HepG2 (cell line): Measurements from ENCODE around the gene MLLT1. TPM values are rescaled to one million over a fixed set of nuclear protein-coding genes. Genes with fewer than 3 reads are reported as not detected.

ENCODE experiments used
- CHD2 ChIP-seq: IDR thresholded peaks from 2 replicates; pipeline ENCODE4 v1.6.1; 2011; ENCODE audit warnings: low read depth, low read length, improper control_type of control experiment
- EED ChIP-seq: sonication (generic); formaldehyde crosslinking; IDR thresholded peaks from 2 replicates; pipeline ENCODE4 v1.5.0; 2020; ENCODE audit warnings: mild to moderate bottlenecking, missing genetic modification reagents
- GABPB1 ChIP-seq: IDR thresholded peaks from 2 replicates; pipeline ENCODE4 v1.6.1; 2016; ENCODE audit warnings: mild to moderate bottlenecking, missing genetic modification reagents, moderate library complexity, missing compliant biosample characterization
- GFI1 ChIP-seq: sonication (generic); formaldehyde crosslinking; IDR thresholded peaks from 2 replicates; pipeline ENCODE4 v1.5.0; 2020; ENCODE audit warnings: missing genetic modification reagents, mild to moderate bottlenecking, borderline replicate concordance
- HNRNPUL1 ChIP-seq: fragments of 200-400 bp; formaldehyde crosslinking; IDR thresholded peaks from 2 replicates; pipeline ENCODE4 v1.6.1; 2017; ENCODE audit warnings: low read depth, mild to moderate bottlenecking, low read length, moderate library complexity
- HOXA5 ChIP-seq: sonication (generic); formaldehyde crosslinking; IDR thresholded peaks from 2 replicates; pipeline ENCODE4 v1.4.0; 2020; ENCODE audit warnings: missing genetic modification reagents
- JARID2 ChIP-seq: sonication (generic); formaldehyde crosslinking; IDR thresholded peaks from 2 replicates; pipeline ENCODE4 v1.8.1; 2023; ENCODE audit warnings: missing genetic modification reagents, inconsistent platforms; ENCODE audit not compliant: insufficient replicate concordance
- KAT8 ChIP-seq: IDR thresholded peaks from 2 replicates; pipeline ENCODE4 v1.6.1; 2016; ENCODE audit warnings: missing genetic modification reagents, missing compliant biosample characterization
- KMT2A ChIP-seq: sonication (generic); formaldehyde crosslinking; IDR thresholded peaks from 2 replicates; pipeline ENCODE4 v1.4.0; 2020; ENCODE audit warnings: missing genetic modification reagents
- MBD4 ChIP-seq: IDR thresholded peaks from 2 replicates; pipeline ENCODE4 v1.6.1; 2012; ENCODE audit warnings: low read length, inconsistent platforms, borderline replicate concordance
- TBL1XR1 ChIP-seq: fragments of 150-350 bp; IDR thresholded peaks from 2 replicates; pipeline ENCODE4 v1.6.1; 2014; ENCODE audit warnings: borderline replicate concordance, low read length; ENCODE audit not compliant: partially characterized antibody
- TGIF2 ChIP-seq: IDR thresholded peaks from 2 replicates; pipeline ENCODE4 v1.6.1; 2016; ENCODE audit warnings: control low read depth, missing compliant biosample characterization
- ZFP36 ChIP-seq: fragments of 150-350 bp; IDR thresholded peaks from 2 replicates; pipeline ENCODE4 v1.6.1; 2018; ENCODE audit warnings: borderline replicate concordance, low read length, low read depth; ENCODE audit not compliant: partially characterized antibody
- ZKSCAN1 ChIP-seq: fragments of 150-350 bp; IDR thresholded peaks from 2 replicates; pipeline ENCODE4 v1.6.1; 2014; ENCODE audit warnings: low read length
- ZNF143 ChIP-seq: sonication (generic); formaldehyde crosslinking; IDR thresholded peaks from 2 replicates; pipeline ENCODE4 v1.4.0; 2020; ENCODE audit warnings: missing genetic modification reagents
- ZNF205 ChIP-seq: IDR thresholded peaks from 2 replicates; pipeline ENCODE4 v1.6.1; 2018; ENCODE audit warnings: missing biosample characterization, missing genetic modification reagents
- ZNF432 ChIP-seq: sonication (generic); formaldehyde crosslinking; IDR thresholded peaks from 2 replicates; pipeline ENCODE4 v1.5.0; 2020; ENCODE audit warnings: missing genetic modification reagents, mild to moderate bottlenecking, borderline replicate concordance
- ZNF577 ChIP-seq: sonication (generic); formaldehyde crosslinking; IDR thresholded peaks from 2 replicates; pipeline ENCODE4 v1.4.0; 2020; ENCODE audit warnings: mild to moderate bottlenecking, low read depth, missing genetic modification reagents, borderline replicate concordance
- ZNF782 ChIP-seq: sonication (generic); formaldehyde crosslinking; IDR thresholded peaks from 2 replicates; pipeline ENCODE4 v1.4.0; 2020; ENCODE audit warnings: missing genetic modification reagents, mild to moderate bottlenecking, borderline replicate concordance
- polyA plus RNA-seq, 8 experiments: library from polyadenylated mRNA; depleted of rRNA in 3 of 8; stranded (reverse) in 7 of 8; unstranded in 1 of 8; fragments of >200 nt; fragmentation: Illumina TruSeq in 4 of 8; extraction: Trizol in 4 of 8; gene quantifications; 2 replicates each; pipeline versions ENCODE4 v1.2.1 to v1.2.3, GENCODE V29; 2011 to 2016; ENCODE audit warnings: low read depth in 4 of 8, missing spikeins in 1 of 8, mixed read lengths in 1 of 8; ENCODE audit not compliant: insufficient read depth in 1 of 8
- total RNA-seq, 5 experiments: library from RNA; depleted of rRNA; stranded (reverse); fragments of >200 nt; fragmentation: Illumina TruSeq; extraction: Trizol; gene quantifications; 2 replicates each; pipeline ENCODE4 v1.2.3, GENCODE V29; 2016; ENCODE audit warnings: low read depth in 1 of 5
- TF ChIP-seq, protein P1 (sequence below): sonication (generic); formaldehyde crosslinking; IDR thresholded peaks from 2 replicates; pipeline ENCODE4 v1.4.0; 2020; ENCODE audit warnings: mild to moderate bottlenecking, missing genetic modification reagents
- TF ChIP-seq, protein P2 (sequence below): sonication (generic); formaldehyde crosslinking; IDR thresholded peaks from 2 replicates; pipeline ENCODE4 v1.8.1; 2023; ENCODE audit warnings: mild to moderate bottlenecking, inconsistent platforms, moderate library complexity, missing genetic modification reagents, borderline replicate concordance
- TF ChIP-seq, protein P3 (sequence below): sonication (generic); formaldehyde crosslinking; IDR thresholded peaks from 2 replicates; pipeline ENCODE4 v1.4.0; 2020; ENCODE audit warnings: missing genetic modification reagents
- TF ChIP-seq, protein P4 (sequence below): sonication (generic); formaldehyde crosslinking; IDR thresholded peaks from 2 replicates; pipeline ENCODE4 v1.8.0; 2022; ENCODE audit warnings: missing genetic modification reagents, mild to moderate bottlenecking, inconsistent platforms, borderline replicate concordance
- TF ChIP-seq, protein P5 (sequence below): IDR thresholded peaks from 2 replicates; pipeline ENCODE4 v1.6.1; 2016; ENCODE audit warnings: low read depth, control low read depth

Gene MLLT1
- total and polyA plus RNA-seq, 2 of the 13 experiments (the other 11 are each of a cell fraction or from before 2014, with no cell fraction given) = 11.7 to 12.2 TPM

DNA sequence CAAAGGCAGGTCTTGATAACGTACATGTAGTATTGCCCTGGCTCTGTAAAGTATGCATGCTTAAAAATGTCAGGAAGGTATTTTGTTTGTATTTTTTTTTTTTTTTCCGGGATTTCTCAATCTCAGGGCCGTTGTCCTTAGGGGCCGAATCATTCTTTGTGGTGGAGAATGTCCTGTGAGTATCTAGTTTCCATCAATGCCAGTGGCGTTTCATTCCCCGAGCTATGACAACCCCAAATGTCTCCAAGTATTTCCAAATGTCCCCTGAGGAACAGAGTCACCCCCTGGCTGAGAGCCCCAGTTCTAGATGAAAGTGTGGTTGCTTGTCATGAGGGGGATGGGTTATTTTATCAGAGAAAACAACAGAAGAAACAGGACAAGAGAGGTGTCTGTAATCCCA is 75.6 kb downstream of the MLLT1 start (continued):
- TF ChIP-seq, protein P1, sequence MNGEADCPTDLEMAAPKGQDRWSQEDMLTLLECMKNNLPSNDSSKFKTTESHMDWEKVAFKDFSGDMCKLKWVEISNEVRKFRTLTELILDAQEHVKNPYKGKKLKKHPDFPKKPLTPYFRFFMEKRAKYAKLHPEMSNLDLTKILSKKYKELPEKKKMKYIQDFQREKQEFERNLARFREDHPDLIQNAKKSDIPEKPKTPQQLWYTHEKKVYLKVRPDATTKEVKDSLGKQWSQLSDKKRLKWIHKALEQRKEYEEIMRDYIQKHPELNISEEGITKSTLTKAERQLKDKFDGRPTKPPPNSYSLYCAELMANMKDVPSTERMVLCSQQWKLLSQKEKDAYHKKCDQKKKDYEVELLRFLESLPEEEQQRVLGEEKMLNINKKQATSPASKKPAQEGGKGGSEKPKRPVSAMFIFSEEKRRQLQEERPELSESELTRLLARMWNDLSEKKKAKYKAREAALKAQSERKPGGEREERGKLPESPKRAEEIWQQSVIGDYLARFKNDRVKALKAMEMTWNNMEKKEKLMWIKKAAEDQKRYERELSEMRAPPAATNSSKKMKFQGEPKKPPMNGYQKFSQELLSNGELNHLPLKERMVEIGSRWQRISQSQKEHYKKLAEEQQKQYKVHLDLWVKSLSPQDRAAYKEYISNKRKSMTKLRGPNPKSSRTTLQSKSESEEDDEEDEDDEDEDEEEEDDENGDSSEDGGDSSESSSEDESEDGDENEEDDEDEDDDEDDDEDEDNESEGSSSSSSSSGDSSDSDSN = no peak
- TF ChIP-seq GFI1 (CRISPR knock-in tag) (no peak), KMT2A (CRISPR knock-in tag) (no peak), MBD4 (no peak), ZKSCAN1 (no peak), ZNF143 (CRISPR knock-in tag) (no peak), TGIF2 (CRISPR knock-in tag) (no peak), EED (CRISPR knock-in tag) (no peak), TBL1XR1 (no peak), KAT8 (CRISPR knock-in tag) (0 out of 2 replicates have a peak, but pooled peaks have one; percentile 28), HNRNPUL1 (no peak), ZNF432 (CRISPR knock-in tag) (no peak), ZNF577 (CRISPR knock-in tag) (no peak), ZFP36 (no peak), CHD2 (no peak), ZNF782 (CRISPR knock-in tag) (no peak), HOXA5 (no peak), GABPB1 (CRISPR knock-in tag) (no peak), JARID2 (CRISPR knock-in tag) (no peak), ZNF205 (CRISPR knock-in tag) (no peak)
- TF ChIP-seq, protein P2, sequence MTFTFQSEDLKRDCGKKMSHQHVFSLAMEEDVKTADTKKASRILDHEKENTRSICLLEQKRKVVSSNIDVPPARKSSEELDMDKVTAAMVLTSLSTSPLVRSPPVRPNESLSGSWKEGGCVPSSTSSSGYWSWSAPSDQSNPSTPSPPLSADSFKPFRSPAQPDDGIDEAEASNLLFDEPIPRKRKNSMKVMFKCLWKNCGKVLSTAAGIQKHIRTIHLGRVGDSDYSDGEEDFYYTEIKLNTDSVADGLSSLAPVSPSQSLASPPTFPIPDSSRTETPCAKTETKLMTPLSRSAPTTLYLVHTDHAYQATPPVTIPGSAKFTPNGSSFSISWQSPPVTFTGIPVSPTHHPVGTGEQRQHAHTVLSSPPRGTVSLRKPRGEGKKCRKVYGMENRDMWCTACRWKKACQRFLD = no peak
- TF ChIP-seq, protein P3, sequence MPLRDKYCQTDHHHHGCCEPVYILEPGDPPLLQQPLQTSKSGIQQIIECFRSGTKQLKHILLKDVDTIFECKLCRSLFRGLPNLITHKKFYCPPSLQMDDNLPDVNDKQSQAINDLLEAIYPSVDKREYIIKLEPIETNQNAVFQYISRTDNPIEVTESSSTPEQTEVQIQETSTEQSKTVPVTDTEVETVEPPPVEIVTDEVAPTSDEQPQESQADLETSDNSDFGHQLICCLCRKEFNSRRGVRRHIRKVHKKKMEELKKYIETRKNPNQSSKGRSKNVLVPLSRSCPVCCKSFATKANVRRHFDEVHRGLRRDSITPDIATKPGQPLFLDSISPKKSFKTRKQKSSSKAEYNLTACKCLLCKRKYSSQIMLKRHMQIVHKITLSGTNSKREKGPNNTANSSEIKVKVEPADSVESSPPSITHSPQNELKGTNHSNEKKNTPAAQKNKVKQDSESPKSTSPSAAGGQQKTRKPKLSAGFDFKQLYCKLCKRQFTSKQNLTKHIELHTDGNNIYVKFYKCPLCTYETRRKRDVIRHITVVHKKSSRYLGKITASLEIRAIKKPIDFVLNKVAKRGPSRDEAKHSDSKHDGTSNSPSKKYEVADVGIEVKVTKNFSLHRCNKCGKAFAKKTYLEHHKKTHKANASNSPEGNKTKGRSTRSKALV = no peak
- TF ChIP-seq, protein P4, sequence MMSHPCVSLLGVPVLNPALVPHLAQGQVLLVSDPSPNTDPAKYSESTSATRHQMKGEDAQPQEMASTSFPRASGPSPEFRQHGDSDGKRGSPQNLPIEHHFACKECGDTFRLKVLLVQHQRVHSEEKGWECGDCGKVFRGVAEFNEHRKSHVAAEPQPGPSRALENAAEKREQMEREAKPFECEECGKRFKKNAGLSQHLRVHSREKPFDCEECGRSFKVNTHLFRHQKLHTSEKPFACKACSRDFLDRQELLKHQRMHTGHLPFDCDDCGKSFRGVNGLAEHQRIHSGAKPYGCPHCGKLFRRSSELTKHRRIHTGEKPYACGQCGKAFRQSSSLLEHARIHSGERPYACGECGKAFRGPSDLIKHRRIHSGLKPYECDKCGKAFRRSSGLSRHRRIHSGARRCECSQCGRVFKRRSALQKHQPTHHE = no peak
- TF ChIP-seq, protein P5, sequence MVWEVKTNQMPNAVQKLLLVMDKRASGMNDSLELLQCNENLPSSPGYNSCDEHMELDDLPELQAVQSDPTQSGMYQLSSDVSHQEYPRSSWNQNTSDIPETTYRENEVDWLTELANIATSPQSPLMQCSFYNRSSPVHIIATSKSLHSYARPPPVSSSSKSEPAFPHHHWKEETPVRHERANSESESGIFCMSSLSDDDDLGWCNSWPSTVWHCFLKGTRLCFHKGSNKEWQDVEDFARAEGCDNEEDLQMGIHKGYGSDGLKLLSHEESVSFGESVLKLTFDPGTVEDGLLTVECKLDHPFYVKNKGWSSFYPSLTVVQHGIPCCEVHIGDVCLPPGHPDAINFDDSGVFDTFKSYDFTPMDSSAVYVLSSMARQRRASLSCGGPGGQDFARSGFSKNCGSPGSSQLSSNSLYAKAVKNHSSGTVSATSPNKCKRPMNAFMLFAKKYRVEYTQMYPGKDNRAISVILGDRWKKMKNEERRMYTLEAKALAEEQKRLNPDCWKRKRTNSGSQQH (CRISPR knock-in tag) = no peak
